Ovary (tissue), 3 donors: ENCODE results near the gene GALNT17.

Source experiments
- CTCF ChIP-seq, 3 donors: fragments of 450-650 bp in 2 of 3; fragments of 200-600 bp in 1 of 3; IDR thresholded peaks; one replicate each; pipeline versions ENCODE4 v1.5.1 to v1.8.0; 2016 to 2022; ENCODE audit warnings: antibody characterized with exemption in 3 of 3, mild to moderate bottlenecking in 1 of 3
- POLR2A ChIP-seq: fragments of 450-650 bp; IDR thresholded peaks from one replicate; pipeline ENCODE4 v1.6.1; 2017; ENCODE audit warnings: antibody characterized with exemption, mild to moderate bottlenecking, moderate library complexity
- donor health status: DM: no; HTN: no; CAD: no.

- TF ChIP-seq POLR2A: no peak
- no peak for TF ChIP-seq CTCF (IDR thresholded peaks at IDR 0.05)
Measured at GRCh38 chr7:71543396-71543795, 411.5 kb downstream of the GALNT17 start.
